SK-N-MC (cell line): ENCODE measurements around the gene PSMF1.

Source experiments
- EZH2 ChIP-seq: fragments of 200-600 bp; sonication (generic); IDR thresholded peaks from one replicate; pipeline ENCODE4 v1.6.1; 2017; ENCODE audit warnings: antibody characterized with exemption
- POLR2AphosphoS5 ChIP-seq: IDR thresholded peaks from 2 replicates; pipeline ENCODE4 v1.6.1; 2012; ENCODE audit warnings: mild to moderate bottlenecking, low read depth, low read length, borderline replicate concordance

- TF ChIP-seq EZH2 = no peak
- no peak for TF ChIP-seq POLR2AphosphoS5
Measured at GRCh38 chr20:1160991-1161390, 42.6 kb downstream of the PSMF1 start.
